PC-3 (cell line): ENCODE data around the gene INTS4. TPM values are rescaled to one million over a fixed set of nuclear protein-coding genes. Genes with fewer than 3 reads are reported as not detected.
"Not testable (repeated sequence)": the region's sequence is repeated elsewhere in the genome, so short reads cannot be mapped to it uniquely, and the experiment has no call there.

Experiments used
- ATAC-seq: fragments of 200-7000 bp; cut with Tn5 transposase; 2 replicates; pipeline ENCODE4 v1.9.1; 2020; ENCODE audit warnings: mild to moderate bottlenecking, moderate library complexity
- BruUV-seq: library from RNA; stranded (reverse); fragments of 400-500 nt; replicated peaks from 2 replicates; lab custom pipeline; 2021; lab: Mats Ljungman, UMichigan
- CTCF ChIA-PET: fragments of 300-600 bp; sonication (Branson Sonifier 250); formaldehyde crosslinking; loops from one replicate; lab custom pipeline; 2022; ENCODE audit warnings: antibody characterized with exemption; lab: Charles Lee
- POLR2A ChIA-PET: fragments of 300-600 bp; sonication (Branson Sonifier 250); formaldehyde crosslinking; loops from one replicate; lab custom pipeline; 2022; ENCODE audit warnings: antibody characterized with exemption; ENCODE audit not compliant: unreplicated experiment; lab: Charles Lee
- DNase-seq: peaks from one replicate; pipeline ENCODE4 v3.0.0-alpha.2; 2015
- H2AFZ ChIP-seq: fragments of 300-600 bp; sonication (generic); 2 replicates; pipeline ENCODE4 v1.6.0; 2016; ENCODE audit warnings: antibody characterized with exemption, low read length
- H3F3A ChIP-seq: fragments of 300-600 bp; sonication (generic); one replicate; pipeline ENCODE4 v1.6.0; 2017; ENCODE audit warnings: antibody characterized with exemption, low read length, control low read depth, mild to moderate bottlenecking; ENCODE audit not compliant: unreplicated experiment
- H3K27ac ChIP-seq: fragments of 300-600 bp; sonication (generic); 2 replicates; pipeline ENCODE4 v1.5.1; 2016; ENCODE audit warnings: mild to moderate bottlenecking, low read length
- H3K27me3 ChIP-seq: fragments of 300-600 bp; sonication (generic); 2 replicates; pipeline ENCODE4 v1.6.1; 2016; ENCODE audit warnings: low read length, mixed read lengths
- H3K36me3 ChIP-seq: fragments of 300-600 bp; sonication (generic); 2 replicates; pipeline ENCODE4 v1.6.1; 2016; ENCODE audit warnings: low read depth, mixed run types, low read length, mixed read lengths
- H3K4me1 ChIP-seq: fragments of 300-600 bp; sonication (generic); 2 replicates; pipeline ENCODE4 v1.5.1; 2016; ENCODE audit warnings: low read length; ENCODE audit not compliant: insufficient read depth
- H3K4me2 ChIP-seq: fragments of 300-600 bp; sonication (generic); 2 replicates; pipeline ENCODE4 v1.6.0; 2016; ENCODE audit warnings: low read length
- H3K4me3 ChIP-seq: fragments of 300-600 bp; sonication (generic); 2 replicates; pipeline ENCODE4 v1.5.1; 2016; ENCODE audit warnings: mild to moderate bottlenecking, low read length, mixed read lengths
- H3K79me2 ChIP-seq: fragments of 300-600 bp; sonication (generic); 2 replicates; pipeline ENCODE4 v1.6.1; 2017; ENCODE audit warnings: low read length, mixed read lengths
- H3K9ac ChIP-seq: fragments of 300-600 bp; sonication (generic); 2 replicates; pipeline ENCODE4 v1.6.0; 2016; ENCODE audit warnings: mild to moderate bottlenecking, low read length
- H3K9me2 ChIP-seq: fragments of 300-600 bp; sonication (generic); replicated peaks from 2 replicates; pipeline ENCODE4 v1.6.1; 2016; ENCODE audit warnings: mixed run types, low read length, mixed read lengths
- H3K9me3 ChIP-seq: fragments of 300-600 bp; sonication (generic); 2 replicates; pipeline ENCODE4 v1.6.1; 2016; ENCODE audit warnings: low read length, mixed read lengths
- H4K20me1 ChIP-seq: fragments of 300-600 bp; sonication (generic); 2 replicates; pipeline ENCODE4 v1.6.1; 2016; ENCODE audit warnings: low read length, mixed read lengths
- EZH2 ChIP-seq: fragments of 300-600 bp; sonication (generic); IDR thresholded peaks from one replicate; pipeline ENCODE4 v1.6.1; 2017; ENCODE audit warnings: antibody characterized with exemption, mild to moderate bottlenecking, low read length; ENCODE audit not compliant: unreplicated experiment
- EZH2phosphoT487 ChIP-seq: fragments of 300-600 bp; sonication (generic); IDR thresholded peaks from 2 replicates; pipeline ENCODE4 v1.6.1; 2018; ENCODE audit warnings: mild to moderate bottlenecking, antibody characterized with exemption, low read length, borderline replicate concordance
- intact Hi-C: fragments of 100-400 bp; cut with micrococcal nuclease; formaldehyde crosslinking; loops from 2 replicates; pipeline ENCODE4 v1.9.0; 2023
- total RNA-seq: library from RNA; depleted of rRNA; stranded (reverse); fragments of >200 nt; gene quantifications from 2 replicates; pipeline ENCODE4 v1.2.3, GENCODE V29; 2014
- TF ChIP-seq, protein P1 (sequence below): fragments of 300-600 bp; sonication (generic); conservative IDR thresholded peaks from 2 replicates; pipeline ENCODE4 v1.5.1; 2017; ENCODE audit warnings: antibody characterized with exemption, low read depth, mild to moderate bottlenecking, low read length

Gene INTS4
- total RNA-seq, 1 experiment from 2014 or later, result 50.8 TPM

DNA sequence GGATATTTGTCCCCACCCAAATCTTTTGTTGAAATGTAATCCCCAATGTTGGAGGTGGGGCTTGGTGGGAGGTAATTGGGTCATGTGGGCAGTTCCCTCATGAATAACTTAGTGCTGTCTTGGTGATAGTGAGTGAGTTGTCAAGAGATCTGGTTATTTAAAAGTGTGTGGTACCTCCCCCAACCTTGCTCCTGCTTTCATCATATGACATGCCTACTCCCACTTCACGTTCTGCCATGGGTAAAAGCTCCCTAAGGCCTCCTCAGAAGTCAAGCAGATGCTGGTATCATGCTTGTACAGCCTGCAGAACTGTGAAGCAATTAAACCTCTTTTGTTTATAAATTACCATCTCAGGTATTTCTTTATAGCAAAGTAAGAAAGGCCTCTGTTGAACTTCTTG is 143.0 kb downstream of the INTS4 start:
- Histone ChIP-seq H3K4me3 (no peak overlapping the region), H3K27ac (no peak overlapping the region), H3F3A (no peaks in the 10 kb centered on the region), H4K20me1 (no peaks in the 10 kb centered on the region), H3K4me1 (no peaks in the 10 kb centered on the region), H3K4me2 (no peak overlapping the region), H3K79me2 (no peaks in the 10 kb centered on the region), H3K9me3 (peaks cover 18% of the 10 kb centered on the region), H3K9me2 (no peaks in the 10 kb centered on the region), H3K36me3 (peaks cover 32% of the 10 kb centered on the region), H2AFZ (no peak overlapping the region), H3K27me3 (no peaks in the 10 kb centered on the region), H3K9ac (no peak overlapping the region)
- intact Hi-C loops, result no loop called here
- no peak for ATAC-seq
- TF ChIP-seq EZH2, result no peak
- no peak for TF ChIP-seq EZH2phosphoT487
- TF ChIP-seq, protein P1, sequence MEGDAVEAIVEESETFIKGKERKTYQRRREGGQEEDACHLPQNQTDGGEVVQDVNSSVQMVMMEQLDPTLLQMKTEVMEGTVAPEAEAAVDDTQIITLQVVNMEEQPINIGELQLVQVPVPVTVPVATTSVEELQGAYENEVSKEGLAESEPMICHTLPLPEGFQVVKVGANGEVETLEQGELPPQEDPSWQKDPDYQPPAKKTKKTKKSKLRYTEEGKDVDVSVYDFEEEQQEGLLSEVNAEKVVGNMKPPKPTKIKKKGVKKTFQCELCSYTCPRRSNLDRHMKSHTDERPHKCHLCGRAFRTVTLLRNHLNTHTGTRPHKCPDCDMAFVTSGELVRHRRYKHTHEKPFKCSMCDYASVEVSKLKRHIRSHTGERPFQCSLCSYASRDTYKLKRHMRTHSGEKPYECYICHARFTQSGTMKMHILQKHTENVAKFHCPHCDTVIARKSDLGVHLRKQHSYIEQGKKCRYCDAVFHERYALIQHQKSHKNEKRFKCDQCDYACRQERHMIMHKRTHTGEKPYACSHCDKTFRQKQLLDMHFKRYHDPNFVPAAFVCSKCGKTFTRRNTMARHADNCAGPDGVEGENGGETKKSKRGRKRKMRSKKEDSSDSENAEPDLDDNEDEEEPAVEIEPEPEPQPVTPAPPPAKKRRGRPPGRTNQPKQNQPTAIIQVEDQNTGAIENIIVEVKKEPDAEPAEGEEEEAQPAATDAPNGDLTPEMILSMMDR, result no peak
- DNase-seq, result no peak
- no TSS peak for BruUV-seq
- POLR2A ChIA-PET, result no interaction called here
- CTCF ChIA-PET, result no interaction called here

DNA sequence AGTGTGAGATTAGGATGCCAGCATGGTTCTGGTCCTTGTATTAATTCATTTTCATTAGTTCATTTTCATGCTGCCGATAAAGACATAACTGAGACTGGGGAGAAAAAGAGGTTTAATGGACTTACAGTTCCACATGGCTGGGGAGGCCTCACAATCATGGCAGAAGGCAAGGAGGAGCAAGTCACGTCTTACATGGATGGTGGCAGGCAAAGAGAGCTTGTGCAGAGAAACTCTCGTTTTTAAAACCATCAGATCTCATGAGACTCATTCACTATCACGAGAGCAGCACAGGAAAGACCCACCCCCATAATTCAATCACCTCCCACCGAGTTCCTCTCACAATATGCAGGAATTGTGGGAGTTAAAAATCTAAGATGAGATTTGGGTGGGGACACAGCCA is 150.8 kb downstream of the INTS4 start:
- H3K4me3 ChIP-seq, H3K9ac ChIP-seq, H3K9me2 ChIP-seq, ATAC-seq, DNase-seq, H3K9me3 ChIP-seq, H3F3A ChIP-seq, BruUV-seq, POLR2A ChIA-PET, H3K27ac ChIP-seq, H4K20me1 ChIP-seq, H2AFZ ChIP-seq, intact Hi-C loops, H3K4me2 ChIP-seq, H3K4me1 ChIP-seq, CTCF ChIA-PET, H3K79me2 ChIP-seq, H3K27me3 ChIP-seq: not testable (repeated sequence)
- peaks cover 14% of the 10 kb centered on the region; the same call in 1 of the 2 replicates for H3K36me3 ChIP-seq

DNA sequence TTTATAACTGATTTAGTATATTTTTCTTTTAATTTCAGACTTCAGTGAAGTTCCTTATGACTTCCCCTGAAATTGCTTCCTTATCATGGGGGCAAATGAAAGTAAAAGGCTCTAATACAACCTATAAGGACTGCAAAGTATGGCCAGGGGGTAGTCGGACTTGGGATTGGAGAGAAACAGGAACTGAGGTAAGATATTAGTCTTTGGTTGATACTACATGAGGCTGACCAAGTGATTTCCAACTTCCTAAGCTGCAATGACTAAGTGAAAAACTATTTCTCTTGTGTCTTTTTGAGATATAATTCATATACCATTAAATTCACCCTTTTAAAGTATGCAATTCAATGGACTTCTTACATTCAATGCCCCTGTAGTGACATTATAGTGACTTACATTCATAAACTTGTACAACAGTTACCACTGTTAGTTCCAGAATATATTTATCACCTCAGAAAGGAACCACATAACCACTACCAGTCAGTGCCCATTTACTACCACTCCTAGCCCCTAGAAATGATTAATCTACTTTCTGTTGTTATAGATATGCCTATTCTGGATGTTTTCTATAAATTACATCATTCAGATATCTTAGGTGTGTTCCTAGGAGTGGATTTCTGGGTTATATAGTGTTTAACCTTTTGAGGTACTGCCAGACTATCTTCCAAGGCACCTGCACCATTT is 151.9 kb downstream of the INTS4 start:
- no TSS peak for BruUV-seq
- peaks cover 6% of the 10 kb centered on the region; the same call in 1 of the 2 replicates for H3K4me1 ChIP-seq
- TF ChIP-seq, protein P1, result no peak
- TF ChIP-seq EZH2phosphoT487, result no peak
- TF ChIP-seq EZH2, result no peak
- H3F3A ChIP-seq, result no peaks in the 10 kb centered on the region
- peak; percentile 27; the same call in 1 of the 2 replicates for ATAC-seq
- intact Hi-C loops, result no loop called here
- H4K20me1 ChIP-seq, result no peaks in the 10 kb centered on the region
- no peak overlapping the region for H2AFZ ChIP-seq
- no peaks in the 10 kb centered on the region for H3K79me2 ChIP-seq
- no peak overlapping the region for H3K9ac ChIP-seq
- no peaks in the 10 kb centered on the region for H3K27me3 ChIP-seq
- H3K4me2 ChIP-seq, result no peak overlapping the region
- ChIA-PET POLR2A (no interaction called here), CTCF (no interaction called here)
- peak; percentile 43 for DNase-seq
- H3K9me2 ChIP-seq, result no peaks in the 10 kb centered on the region
- peaks cover 6% of the 10 kb centered on the region for H3K9me3 ChIP-seq
- no peak overlapping the region for H3K27ac ChIP-seq
- no peak overlapping the region for H3K4me3 ChIP-seq
- H3K36me3 ChIP-seq, result peaks cover 14% of the 10 kb centered on the region; the same call in 1 of the 2 replicates
